Measurements from ENCODE around the gene GALNT16. TPM values are rescaled to one million over a fixed set of nuclear protein-coding genes. Genes with fewer than 3 reads are reported as not detected.

GALNT16 gene
- total and polyA plus RNA-seq, 2 donors (not counting 3 experiments of a cell fraction or from before 2014, with no cell fraction given): 0.39 to 0.49 TPM

DNA sequence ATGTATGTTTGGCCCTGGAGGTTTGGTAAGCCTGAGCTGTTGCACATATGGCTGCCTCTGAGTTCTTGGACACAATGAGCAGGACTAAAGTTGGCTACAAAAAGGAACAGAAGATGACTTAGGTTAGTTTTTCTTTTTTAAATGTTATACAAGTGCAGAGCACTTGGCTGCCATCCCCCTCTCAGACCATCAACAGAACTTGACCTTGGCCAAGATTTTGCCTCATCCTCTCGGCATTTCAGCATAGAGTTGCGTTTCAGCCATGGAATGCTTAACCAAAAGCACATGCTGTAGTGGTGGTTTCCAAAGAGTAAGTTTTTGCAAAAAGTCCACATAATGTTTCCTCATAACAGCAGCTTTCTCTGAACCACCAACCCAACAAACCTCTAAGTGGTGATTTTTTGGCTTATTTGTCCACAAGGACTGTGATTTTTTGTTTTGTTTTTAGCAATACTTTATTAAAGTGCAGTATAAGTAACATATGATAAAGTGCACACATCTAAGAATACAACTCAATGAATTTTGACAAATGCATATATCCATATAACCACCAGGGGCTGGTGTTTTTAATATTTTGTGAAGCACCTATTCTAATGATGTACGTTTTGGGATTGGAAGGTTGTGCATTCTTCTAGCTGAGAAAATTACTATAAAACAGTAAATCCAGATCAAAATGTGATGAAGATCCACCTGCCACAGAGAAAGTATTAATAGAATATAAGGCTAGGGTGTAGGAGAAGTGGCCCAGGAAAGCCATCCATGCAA, 12.1 kb upstream of the GALNT16 start:
- Histone ChIP-seq H3K79me2 (ENCODE audit: control insufficient read depth, insufficient read depth, low read length) (no peaks in the 10 kb centered on the region), H3K9ac (replicated peaks; ENCODE audit: extremely low read depth, insufficient read depth, low read length) (no peak overlapping the region), H3K36me3 (ENCODE audit: control insufficient read depth in 2 of 2, extremely low read depth in 1 of 2, insufficient read depth in 2 of 2, low read length in 2 of 2) (no peaks in the 10 kb centered on the region), H3K4me2 (ENCODE audit: insufficient read depth, low read length) (no peak overlapping the region), H3K4me1 (ENCODE audit: control insufficient read depth, extremely low read depth, insufficient read depth, low read length) (no peaks in the 10 kb centered on the region), H2AFZ (ENCODE audit: low read depth, low read length) (no peak overlapping the region), H4K20me1 (replicated peaks; ENCODE audit: control insufficient read depth, extremely low read depth, insufficient read depth, low read length) (no peaks in the 10 kb centered on the region), H3K9me1 (replicated peaks; ENCODE audit: control insufficient read depth, extremely low read depth, insufficient read depth, low read length) (no peaks in the 10 kb centered on the region), H3K4me3 (replicated peaks in 1 of 3; ENCODE audit: insufficient read depth in 1 of 3, low read depth in 1 of 3, low read length in 3 of 3) (no peak overlapping the region), H3K27me3 (ENCODE audit: control insufficient read depth in 2 of 2, insufficient read depth in 2 of 2, low read length in 2 of 2) (no peaks in the 10 kb centered on the region), H3K9me3 (replicated peaks; ENCODE audit: control insufficient read depth, insufficient read depth, low read length) (no peaks in the 10 kb centered on the region), H3K27ac (ENCODE audit: insufficient read depth, low read depth, low read length) (no peak overlapping the region)
- ChIA-PET POLR2A (no interaction called here), CTCF (interaction anchor here (1.2 to 3.0 kb wide), 3 partner anchors 99 to 212 kb away, joined by 4 to 12 read pairs (median 5); no protein-coding TSS in a partner anchor)
- DNase-seq (ENCODE audit: low read depth, low spot score) (no peak), FAIRE-seq (no peak)
- BruUV-seq (replicated peaks): no TSS peak
- TF ChIP-seq POLR2AphosphoS5 (IDR thresholded peaks at IDR 0.05; ENCODE audit: insufficient read depth, low read depth, low read length): no peak
- TF ChIP-seq, protein P1, sequence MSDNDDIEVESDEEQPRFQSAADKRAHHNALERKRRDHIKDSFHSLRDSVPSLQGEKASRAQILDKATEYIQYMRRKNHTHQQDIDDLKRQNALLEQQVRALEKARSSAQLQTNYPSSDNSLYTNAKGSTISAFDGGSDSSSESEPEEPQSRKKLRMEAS (IDR thresholded peaks at IDR 0.05; ENCODE audit: insufficient read depth, insufficient read length): no peak
- TF ChIP-seq FOS (IDR thresholded peaks at IDR 0.05; ENCODE audit: borderline replicate concordance, insufficient read depth, low read length): no peak
- no peak for TF ChIP-seq JUN (IDR thresholded peaks at IDR 0.05; ENCODE audit: borderline replicate concordance, insufficient read depth, insufficient read length, low read depth)
- TF ChIP-seq MYC (IDR thresholded peaks at IDR 0.05; ENCODE audit: low read depth, low read length): no peak
- no peak for TF ChIP-seq GATA2 (IDR thresholded peaks at IDR 0.05; ENCODE audit: insufficient read depth, insufficient read length, low read depth, low read length)
- TF ChIP-seq, protein P2, sequence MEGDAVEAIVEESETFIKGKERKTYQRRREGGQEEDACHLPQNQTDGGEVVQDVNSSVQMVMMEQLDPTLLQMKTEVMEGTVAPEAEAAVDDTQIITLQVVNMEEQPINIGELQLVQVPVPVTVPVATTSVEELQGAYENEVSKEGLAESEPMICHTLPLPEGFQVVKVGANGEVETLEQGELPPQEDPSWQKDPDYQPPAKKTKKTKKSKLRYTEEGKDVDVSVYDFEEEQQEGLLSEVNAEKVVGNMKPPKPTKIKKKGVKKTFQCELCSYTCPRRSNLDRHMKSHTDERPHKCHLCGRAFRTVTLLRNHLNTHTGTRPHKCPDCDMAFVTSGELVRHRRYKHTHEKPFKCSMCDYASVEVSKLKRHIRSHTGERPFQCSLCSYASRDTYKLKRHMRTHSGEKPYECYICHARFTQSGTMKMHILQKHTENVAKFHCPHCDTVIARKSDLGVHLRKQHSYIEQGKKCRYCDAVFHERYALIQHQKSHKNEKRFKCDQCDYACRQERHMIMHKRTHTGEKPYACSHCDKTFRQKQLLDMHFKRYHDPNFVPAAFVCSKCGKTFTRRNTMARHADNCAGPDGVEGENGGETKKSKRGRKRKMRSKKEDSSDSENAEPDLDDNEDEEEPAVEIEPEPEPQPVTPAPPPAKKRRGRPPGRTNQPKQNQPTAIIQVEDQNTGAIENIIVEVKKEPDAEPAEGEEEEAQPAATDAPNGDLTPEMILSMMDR (IDR thresholded peaks at IDR 0.05; ENCODE audit: extremely low read depth in 1 of 2, insufficient read depth in 1 of 2, low read depth in 1 of 2, low read length in 2 of 2): peak in 1 of 2 donors; percentile 4
- TF ChIP-seq EZH2 (IDR thresholded peaks at IDR 0.05; ENCODE audit: borderline replicate concordance, low read depth, low read length, severe bottlenecking): no peak
- dilution Hi-C loops (cut with MboI; ENCODE audit: extremely low pct_ligation_motif_present, low sequenced_read_pairs) (no loop called here), intact Hi-C loops (cut with micrococcal nuclease) (no loop called here)

All from endothelial cell of umbilical vein (primary cell).